Activated T-helper 17 cell treated with anti-CD3 and anti-CD28 coated beads, Interleukin-2, amount 50 U/mL, for 72 hours (primary cell): ENCODE measurements around the gene GNG4. TPM values are rescaled to one million over a fixed set of nuclear protein-coding genes. Genes with fewer than 3 reads are reported as not detected.
A peak's percentile ranks its signal among the peaks of the same experiment; 100 is the strongest.

Experiments used
- ATAC-seq: fragments of 150-1000 bp; cut with Tn5 transposase; replicated peaks from 2 replicates; pipeline ENCODE4 v1.10.0; 2021; ENCODE audit warnings: mild to moderate bottlenecking, moderate library complexity
- H3K27ac Mint-ChIP-seq: one replicate; pipeline ENCODE4 v1.8.0; 2022; ENCODE audit warnings: mixed read lengths
- H3K27me3 Mint-ChIP-seq: one replicate; pipeline ENCODE4 v1.8.0; 2022; ENCODE audit warnings: mixed read lengths
- H3K36me3 Mint-ChIP-seq: one replicate; pipeline ENCODE4 v1.8.0; 2022; ENCODE audit warnings: low read depth, mild to moderate bottlenecking, mixed read lengths
- H3K4me1 Mint-ChIP-seq: one replicate; pipeline ENCODE4 v1.8.0; 2022; ENCODE audit warnings: mixed read lengths
- H3K4me3 Mint-ChIP-seq: one replicate; pipeline ENCODE4 v1.8.0; 2022; ENCODE audit warnings: mild to moderate bottlenecking, mixed read lengths
- H3K9me3 Mint-ChIP-seq: one replicate; pipeline ENCODE4 v1.8.0; 2022; ENCODE audit warnings: mixed read lengths
- total RNA-seq, 2 donors: library from RNA; stranded (reverse); gene quantifications; one replicate each; pipeline ENCODE4 v1.2.3, GENCODE V29; 2022

The GNG4 gene
- 1 to 10 TPM in 1 of 2 donors, under 1 TPM in 1; 0.32 to 2.1 TPM for total RNA-seq

GRCh38 chr1:235649368-235650163 is at the start of gene GNG4:
GNG4 (minus strand) TSS chr1:235649784; CDS start chr1:235583838, 65,946 bp downstream.
- peaks cover 4% of the 10 kb centered on the region for H3K9me3 Mint-ChIP-seq
- peaks cover 5% of the 10 kb centered on the region for H3K4me1 Mint-ChIP-seq
- peak; percentile 42 for ATAC-seq
- peaks cover 53% of the 10 kb centered on the region for H3K27me3 Mint-ChIP-seq
- no peak within 1 kb of the TSS for H3K27ac Mint-ChIP-seq
- peak within 1 kb of the TSS; percentile 79 for H3K4me3 Mint-ChIP-seq
- H3K36me3 Mint-ChIP-seq = peaks cover 13% of the 10 kb centered on the region

GRCh38 chr1:235697508-235697907 is 47.9 kb upstream of the GNG4 start:
- Mint-ChIP-seq H3K9me3 (no peaks in the 10 kb centered on the region), H3K27ac (peak overlapping the region; percentile 51), H3K27me3 (no peaks in the 10 kb centered on the region), H3K4me1 (peaks cover 7% of the 10 kb centered on the region), H3K4me3 (peak overlapping the region; percentile 1), H3K36me3 (peaks cover 90% of the 10 kb centered on the region)
- peak; percentile 99 for ATAC-seq

GRCh38 chr1:235689356-235689755 is 39.8 kb upstream of the GNG4 start:
- Mint-ChIP-seq H3K4me3 (no peak overlapping the region), H3K27ac (no peak overlapping the region), H3K27me3 (no peaks in the 10 kb centered on the region), H3K4me1 (no peaks in the 10 kb centered on the region), H3K9me3 (no peaks in the 10 kb centered on the region), H3K36me3 (peaks cover 82% of the 10 kb centered on the region)
- no peak for ATAC-seq

GRCh38 chr1:235688096-235688495 is 38.5 kb upstream of the GNG4 start:
- no peaks in the 10 kb centered on the region for H3K9me3 Mint-ChIP-seq
- no peak overlapping the region for H3K4me3 Mint-ChIP-seq
- no peak for ATAC-seq
- peaks cover 84% of the 10 kb centered on the region for H3K36me3 Mint-ChIP-seq
- peak overlapping the region; percentile 17 for H3K27ac Mint-ChIP-seq
- no peaks in the 10 kb centered on the region for H3K4me1 Mint-ChIP-seq
- no peaks in the 10 kb centered on the region for H3K27me3 Mint-ChIP-seq

- H3K9me3 Mint-ChIP-seq = peaks cover 6% of the 10 kb centered on the region
- peaks cover 6% of the 10 kb centered on the region for H3K4me1 Mint-ChIP-seq
- peaks cover 74% of the 10 kb centered on the region for H3K36me3 Mint-ChIP-seq
- H3K27me3 Mint-ChIP-seq = no peaks in the 10 kb centered on the region
- no peak overlapping the region for H3K27ac Mint-ChIP-seq
- no peak for ATAC-seq
- no peak overlapping the region for H3K4me3 Mint-ChIP-seq
Observed at GRCh38 chr1:235683653-235684052, 34.1 kb upstream of the GNG4 start.

GRCh38 chr1:235682216-235682615 is 32.6 kb upstream of the GNG4 start:
- Mint-ChIP-seq H3K36me3 (peaks cover 64% of the 10 kb centered on the region), H3K27ac (no peak overlapping the region), H3K9me3 (peaks cover 6% of the 10 kb centered on the region), H3K27me3 (no peaks in the 10 kb centered on the region), H3K4me3 (no peak overlapping the region), H3K4me1 (peaks cover 6% of the 10 kb centered on the region)
- ATAC-seq = no peak

GRCh38 chr1:235679644-235680043 is 30.1 kb upstream of the GNG4 start:
- Mint-ChIP-seq H3K27me3 (no peaks in the 10 kb centered on the region), H3K4me1 (peaks cover 6% of the 10 kb centered on the region), H3K4me3 (no peak overlapping the region), H3K36me3 (peaks cover 68% of the 10 kb centered on the region), H3K9me3 (peaks cover 14% of the 10 kb centered on the region), H3K27ac (no peak overlapping the region)
- no peak for ATAC-seq

- no peak for ATAC-seq
- H3K4me3 Mint-ChIP-seq = no peak overlapping the region
- peaks cover 6% of the 10 kb centered on the region for H3K4me1 Mint-ChIP-seq
- H3K27me3 Mint-ChIP-seq = no peaks in the 10 kb centered on the region
- H3K36me3 Mint-ChIP-seq = peaks cover 70% of the 10 kb centered on the region
- no peak overlapping the region for H3K27ac Mint-ChIP-seq
- peaks cover 15% of the 10 kb centered on the region for H3K9me3 Mint-ChIP-seq
Observed at GRCh38 chr1:235679005-235679404, 29.4 kb upstream of the GNG4 start.

- Mint-ChIP-seq H3K27me3 (no peaks in the 10 kb centered on the region), H3K4me3 (no peak overlapping the region), H3K36me3 (peaks cover 73% of the 10 kb centered on the region), H3K27ac (peak overlapping the region; percentile 58), H3K4me1 (no peaks in the 10 kb centered on the region), H3K9me3 (peaks cover 32% of the 10 kb centered on the region)
- ATAC-seq = no peak
Observed at GRCh38 chr1:235675152-235675890, 25.7 kb upstream of the GNG4 start.

GRCh38 chr1:235673981-235674380 is 24.4 kb upstream of the GNG4 start:
- no peak overlapping the region for H3K27ac Mint-ChIP-seq
- no peak for ATAC-seq

GRCh38 chr1:235671992-235672391 is 22.4 kb upstream of the GNG4 start:
- Mint-ChIP-seq H3K4me3 (no peak overlapping the region), H3K4me1 (no peaks in the 10 kb centered on the region), H3K9me3 (peaks cover 39% of the 10 kb centered on the region), H3K36me3 (peaks cover 87% of the 10 kb centered on the region), H3K27me3 (no peaks in the 10 kb centered on the region), H3K27ac (no peak overlapping the region)
- no peak for ATAC-seq

More at GRCh38 chr1:235673981-235674380, 24.4 kb upstream of the GNG4 start:
- Mint-ChIP-seq H3K27me3 (no peaks in the 10 kb centered on the region), H3K36me3 (peaks cover 86% of the 10 kb centered on the region), H3K9me3 (peaks cover 39% of the 10 kb centered on the region), H3K4me3 (no peak overlapping the region), H3K4me1 (no peaks in the 10 kb centered on the region)

- H3K36me3 Mint-ChIP-seq = peaks cover 70% of the 10 kb centered on the region
- no peak for ATAC-seq
- H3K4me1 Mint-ChIP-seq = no peaks in the 10 kb centered on the region
- no peak overlapping the region for H3K27ac Mint-ChIP-seq
- peaks cover 36% of the 10 kb centered on the region for H3K9me3 Mint-ChIP-seq
- H3K27me3 Mint-ChIP-seq = no peaks in the 10 kb centered on the region
- no peak overlapping the region for H3K4me3 Mint-ChIP-seq
Observed at GRCh38 chr1:235670157-235670776, 20.7 kb upstream of the GNG4 start.

- H3K27me3 Mint-ChIP-seq = no peaks in the 10 kb centered on the region
- H3K4me3 Mint-ChIP-seq = no peak overlapping the region
- no peak for ATAC-seq
- no peaks in the 10 kb centered on the region for H3K4me1 Mint-ChIP-seq
- peaks cover 64% of the 10 kb centered on the region for H3K36me3 Mint-ChIP-seq
- no peak overlapping the region for H3K27ac Mint-ChIP-seq
- H3K9me3 Mint-ChIP-seq = peaks cover 31% of the 10 kb centered on the region
Observed at GRCh38 chr1:235669277-235669676, 19.7 kb upstream of the GNG4 start.

GRCh38 chr1:235663628-235664027 is 14.0 kb upstream of the GNG4 start:
- H3K9me3 Mint-ChIP-seq = no peaks in the 10 kb centered on the region

More at GRCh38 chr1:235663628-235664027, 14.0 kb upstream of the GNG4 start:
- H3K4me1 Mint-ChIP-seq = no peaks in the 10 kb centered on the region
- H3K27ac Mint-ChIP-seq = no peak overlapping the region
- no peak for ATAC-seq
- peaks cover 49% of the 10 kb centered on the region for H3K36me3 Mint-ChIP-seq
- no peaks in the 10 kb centered on the region for H3K27me3 Mint-ChIP-seq
- H3K4me3 Mint-ChIP-seq = no peak overlapping the region
